ENCODE data around the gene CDH24. TPM values are rescaled to one million over a fixed set of nuclear protein-coding genes. Genes with fewer than 3 reads are reported as not detected.
A peak's percentile ranks its signal among the peaks of the same experiment; 100 is the strongest.

The CDH24 gene
- total and polyA plus RNA-seq, 10 of the 15 experiments (the other 5 are each of a cell fraction or from before 2014, with no cell fraction given) = 0.10 to 1.5 (median 0.45) TPM; not detected in 2

DNA sequence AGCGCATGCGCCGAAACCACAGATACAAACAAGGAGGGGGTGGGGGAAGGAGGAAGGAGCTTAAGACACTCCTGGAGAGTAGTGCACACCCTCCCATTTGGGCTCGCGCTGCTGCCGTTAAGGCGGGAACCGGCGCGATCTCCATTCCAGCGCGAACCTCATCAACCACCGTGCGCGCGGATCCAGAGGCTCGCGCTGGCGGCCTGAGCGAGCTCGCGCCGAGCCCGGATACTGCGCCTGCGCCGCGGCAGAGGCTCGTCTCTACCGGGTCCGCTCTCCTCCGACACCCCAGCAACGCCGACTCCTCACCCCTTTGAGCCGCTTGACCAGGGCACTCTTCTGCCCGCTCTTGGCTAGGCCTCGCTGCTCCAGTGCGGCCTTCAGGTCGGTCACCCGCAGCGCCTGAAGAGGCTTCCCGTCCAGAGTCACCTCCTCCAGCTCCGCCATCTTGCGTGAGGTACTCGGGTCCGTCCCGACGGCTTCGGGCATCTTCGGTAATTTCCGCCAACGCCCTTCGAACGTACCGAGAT is 37.4 kb upstream of the CDH24 start, which contains the start of gene ACIN1 (continued):
- TF ChIP-seq RAD21 (IDR thresholded peaks at IDR 0.05; ENCODE audit: insufficient read depth, low read depth, low read length) = no peak
- TF ChIP-seq ZNF207 (IDR thresholded peaks at IDR 0.05; ENCODE audit: borderline replicate concordance) = no peak; the same call in 1 of the 2 replicates
- no peak for TF ChIP-seq PRDM15 (CRISPR knock-in tag; IDR thresholded peaks at IDR 0.05)
- no peak for TF ChIP-seq NFXL1 (IDR thresholded peaks at IDR 0.05; ENCODE audit: borderline replicate concordance)
- TF ChIP-seq TCF3 (IDR thresholded peaks at IDR 0.05; ENCODE audit: borderline replicate concordance, insufficient read depth, low read depth, low read length) = no peak
- TF ChIP-seq NR2C1 (IDR thresholded peaks at IDR 0.05) = no peak
- no peak for TF ChIP-seq ETV6 (conservative IDR thresholded peaks at IDR 0.05 in 1 of 2, IDR thresholded peaks at IDR 0.05 in 1 of 2; ENCODE audit: borderline replicate concordance in 1 of 2, low read depth in 1 of 2)
- no peak for TF ChIP-seq ZNF592 (IDR thresholded peaks at IDR 0.05)
- no peak for TF ChIP-seq CBFB (IDR thresholded peaks at IDR 0.05; ENCODE audit: low read depth)
- no peak for TF ChIP-seq CUX1 (IDR thresholded peaks at IDR 0.05; ENCODE audit: insufficient replicate concordance, low read depth, low read length)
- no peak; the same call in 1 of the 2 replicates for TF ChIP-seq STAT1 (conservative IDR thresholded peaks at IDR 0.05)
- no peak for TF ChIP-seq HDAC2 (IDR thresholded peaks at IDR 0.05)
- peak; percentile 78 for TF ChIP-seq DPF2 (IDR thresholded peaks at IDR 0.05)
- TF ChIP-seq NBN (IDR thresholded peaks at IDR 0.05) = no peak; the same call in none of the 2 replicates
